ENCODE results near the gene MESP2.

Gene MESP2

DNA sequence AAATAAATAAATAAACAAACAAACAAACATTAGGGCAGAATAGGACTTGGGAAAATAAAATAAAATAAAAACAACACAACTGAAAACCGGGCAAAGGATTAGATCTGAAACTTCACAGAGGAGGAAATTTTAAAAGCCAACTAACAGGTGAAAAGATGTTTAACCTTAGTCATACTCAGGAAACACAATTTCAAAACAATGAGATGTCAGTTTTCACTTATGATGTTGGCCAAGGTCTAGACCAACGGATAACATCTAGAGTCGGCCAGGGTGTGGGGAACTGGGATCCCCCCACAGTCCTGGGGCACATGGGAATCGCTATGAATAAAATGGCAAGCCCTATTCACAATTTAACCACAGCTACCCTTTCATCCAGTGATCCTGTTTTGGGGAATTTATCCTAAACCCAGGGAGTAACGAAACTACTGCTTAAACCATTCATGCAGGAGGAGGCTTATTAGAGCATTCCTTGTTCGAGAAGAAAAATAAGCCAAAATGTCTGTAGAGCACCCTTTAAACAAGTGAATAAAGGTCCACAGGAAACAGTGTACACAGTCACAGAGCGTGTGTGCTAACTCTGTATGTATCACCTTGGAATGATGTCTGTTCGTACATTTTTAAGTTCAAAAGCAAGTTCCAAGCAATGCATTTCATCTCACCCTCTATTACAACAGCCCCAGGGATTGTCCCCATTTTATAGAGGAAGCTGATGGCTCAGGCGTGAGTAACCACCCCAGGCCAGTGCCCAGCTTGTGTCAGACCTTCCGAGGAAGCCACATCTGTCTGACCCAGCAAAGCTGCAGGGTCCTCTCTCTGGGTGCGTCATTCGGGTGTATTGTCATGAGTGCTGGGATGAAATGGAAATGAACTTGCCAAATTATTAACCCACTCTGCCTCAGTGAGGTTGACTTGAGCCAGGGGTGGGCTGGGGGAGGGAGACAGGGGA is 44.8 kb downstream of the MESP2 start:
- DNase-seq, result no peak

DNA sequence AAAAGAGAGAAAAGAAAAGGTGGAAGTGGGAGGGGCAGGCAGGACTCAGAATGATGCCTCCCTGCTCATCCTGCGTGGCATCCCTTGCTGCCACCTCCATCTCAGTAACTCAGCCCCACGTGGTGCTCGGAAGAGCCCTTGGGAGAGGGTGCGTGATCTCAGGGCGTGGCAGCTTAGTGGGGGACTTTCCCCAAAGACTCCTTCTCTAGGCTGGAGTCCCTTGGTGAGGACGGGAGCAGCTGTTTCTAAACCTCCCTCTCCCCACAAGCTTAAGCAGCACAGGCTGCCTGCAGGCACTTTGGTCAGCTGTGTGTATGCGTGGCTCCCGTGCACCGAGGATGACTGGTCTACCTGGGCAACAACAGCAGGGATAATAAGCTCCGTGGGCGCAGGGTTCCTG is 45.9 kb downstream of the MESP2 start:
- DNase-seq, result no peak

DNA sequence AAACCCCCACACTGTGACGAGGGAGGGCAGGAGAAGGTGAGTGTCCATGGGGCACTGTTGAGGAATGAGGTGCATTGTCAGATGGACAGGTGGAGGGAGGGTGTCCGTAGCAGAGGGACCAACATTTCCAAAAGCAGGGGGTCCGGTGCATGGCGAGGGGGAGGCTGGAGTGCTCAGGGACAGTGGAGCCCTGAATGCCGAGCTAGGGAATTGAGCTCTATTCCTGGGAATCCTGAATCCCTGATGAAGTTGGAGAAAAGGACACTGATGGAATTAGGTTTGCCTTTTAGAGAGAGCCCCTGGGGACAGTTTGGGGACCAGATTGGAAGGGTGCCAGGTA is 46.4 kb downstream of the MESP2 start:
- DNase-seq, result no peak

DNA sequence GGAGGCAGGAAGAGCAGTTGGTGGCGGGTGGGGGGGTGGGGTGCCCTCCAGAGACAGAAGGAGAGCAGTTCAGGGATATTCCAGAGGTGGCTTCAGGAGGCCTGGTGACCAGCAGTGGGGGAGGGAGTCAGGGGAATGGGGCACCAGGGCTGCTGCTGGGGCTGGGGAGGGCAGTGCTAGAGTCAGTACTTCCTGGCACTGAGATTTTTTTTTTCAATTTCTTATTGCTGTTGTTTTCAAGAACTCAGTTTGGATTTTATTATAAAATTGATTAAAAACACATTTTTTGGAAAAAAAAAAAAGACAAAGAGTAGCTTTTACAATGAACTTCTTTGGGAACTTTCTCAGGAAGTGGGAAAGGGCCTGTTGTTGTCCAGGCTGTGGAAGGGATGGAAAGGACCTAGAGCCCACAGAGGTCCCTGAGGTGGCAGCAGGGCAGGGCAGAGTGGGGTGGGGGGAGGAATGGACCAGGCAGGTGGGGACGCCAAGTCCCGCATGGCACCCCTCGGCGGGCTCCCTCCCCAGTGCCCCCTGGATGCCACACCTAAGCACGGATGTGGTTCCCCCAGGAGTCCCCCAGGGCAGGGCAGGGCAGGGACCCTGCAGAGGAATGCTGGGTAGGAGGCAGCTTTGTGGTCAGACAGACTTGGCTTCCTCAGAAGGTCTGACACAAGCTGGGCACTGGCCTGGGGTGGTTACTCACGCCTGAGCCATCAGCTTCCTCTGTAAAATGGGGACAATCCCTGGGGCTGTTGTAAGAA is 47.0 kb downstream of the MESP2 start:
- no peak for DNase-seq

DNA sequence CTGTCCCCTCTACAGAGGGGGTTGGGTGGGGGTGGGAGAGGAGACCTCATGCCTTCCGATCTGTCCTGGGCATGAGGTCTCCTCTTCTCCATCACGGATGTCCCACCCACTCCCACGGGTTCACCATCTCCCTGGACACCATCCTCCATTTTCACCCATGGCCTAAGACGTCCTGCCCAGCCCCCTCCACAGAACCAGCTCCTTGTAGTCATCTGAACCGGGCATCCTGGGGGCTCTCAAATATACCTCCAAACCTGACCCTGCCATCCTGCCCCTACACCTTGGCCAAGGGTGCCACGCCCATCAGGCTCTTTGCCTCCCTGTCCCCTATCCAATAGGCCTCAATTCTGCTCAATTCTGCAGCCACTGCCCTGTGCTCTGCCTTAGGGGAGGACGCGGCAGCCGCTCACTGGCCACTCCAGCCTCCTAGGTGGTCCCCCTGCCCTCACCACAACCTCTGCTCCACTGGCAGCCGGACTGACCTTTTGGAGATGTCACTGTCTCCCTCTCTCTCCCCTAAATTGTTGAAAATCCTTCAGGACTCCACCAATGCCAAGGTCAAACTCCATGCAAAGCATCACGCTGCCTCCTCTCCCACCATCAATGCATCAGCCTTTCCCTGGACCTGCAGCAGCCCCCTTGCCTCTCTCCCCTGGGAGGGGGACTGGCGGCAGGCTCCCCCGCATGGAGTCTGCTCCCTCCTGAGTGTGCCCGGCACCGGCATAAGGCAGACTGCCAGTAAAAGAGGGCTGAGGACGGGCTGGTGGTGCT is 47.9 kb downstream of the MESP2 start:
- no peak for DNase-seq

DNA sequence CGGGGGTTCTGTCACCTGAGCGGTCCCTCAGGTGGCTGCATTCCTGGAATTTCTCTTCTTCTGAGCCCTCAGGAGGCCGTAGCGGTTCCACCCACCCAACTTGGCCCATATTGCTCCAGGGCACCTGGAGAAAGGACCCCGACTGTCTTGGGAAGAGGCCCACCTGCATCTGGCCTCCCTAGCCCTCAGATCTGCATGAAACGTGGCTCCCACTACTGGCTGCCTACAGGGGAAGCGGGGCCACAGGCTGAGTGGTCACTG is 48.4 kb downstream of the MESP2 start:
- no peak for DNase-seq

DNA sequence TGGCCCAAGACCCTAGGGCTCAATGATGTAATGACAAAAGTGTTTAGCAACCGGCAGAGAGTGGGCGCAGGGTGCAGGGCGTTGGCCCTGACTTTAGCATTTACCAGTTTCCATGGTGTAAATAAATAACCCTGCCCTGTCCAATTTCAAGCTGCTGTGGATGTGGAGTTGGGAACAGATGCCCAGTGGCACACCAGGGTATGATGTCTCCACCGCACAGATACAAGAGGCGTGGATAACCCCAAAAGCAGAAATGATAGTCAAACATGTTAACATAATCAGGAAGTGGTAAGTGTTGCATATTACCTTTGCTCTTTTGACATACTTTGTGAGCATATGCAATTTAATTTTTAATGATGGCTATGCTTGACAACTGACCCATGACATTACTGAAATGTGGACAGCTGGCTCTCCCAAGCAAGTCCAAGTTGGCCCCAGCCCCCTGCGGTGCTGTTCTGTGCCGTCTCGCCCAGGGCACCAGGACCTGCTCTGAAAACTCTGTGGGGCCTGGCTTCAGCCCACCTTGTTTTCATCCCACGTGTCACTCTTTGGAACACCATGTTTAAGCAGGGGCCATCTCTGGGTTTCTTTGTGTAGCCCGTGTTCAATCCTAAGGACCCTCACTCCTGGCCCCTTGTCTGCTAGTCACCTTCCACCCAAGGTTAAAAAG is 49.3 kb downstream of the MESP2 start:
- no peak for DNase-seq

DNA sequence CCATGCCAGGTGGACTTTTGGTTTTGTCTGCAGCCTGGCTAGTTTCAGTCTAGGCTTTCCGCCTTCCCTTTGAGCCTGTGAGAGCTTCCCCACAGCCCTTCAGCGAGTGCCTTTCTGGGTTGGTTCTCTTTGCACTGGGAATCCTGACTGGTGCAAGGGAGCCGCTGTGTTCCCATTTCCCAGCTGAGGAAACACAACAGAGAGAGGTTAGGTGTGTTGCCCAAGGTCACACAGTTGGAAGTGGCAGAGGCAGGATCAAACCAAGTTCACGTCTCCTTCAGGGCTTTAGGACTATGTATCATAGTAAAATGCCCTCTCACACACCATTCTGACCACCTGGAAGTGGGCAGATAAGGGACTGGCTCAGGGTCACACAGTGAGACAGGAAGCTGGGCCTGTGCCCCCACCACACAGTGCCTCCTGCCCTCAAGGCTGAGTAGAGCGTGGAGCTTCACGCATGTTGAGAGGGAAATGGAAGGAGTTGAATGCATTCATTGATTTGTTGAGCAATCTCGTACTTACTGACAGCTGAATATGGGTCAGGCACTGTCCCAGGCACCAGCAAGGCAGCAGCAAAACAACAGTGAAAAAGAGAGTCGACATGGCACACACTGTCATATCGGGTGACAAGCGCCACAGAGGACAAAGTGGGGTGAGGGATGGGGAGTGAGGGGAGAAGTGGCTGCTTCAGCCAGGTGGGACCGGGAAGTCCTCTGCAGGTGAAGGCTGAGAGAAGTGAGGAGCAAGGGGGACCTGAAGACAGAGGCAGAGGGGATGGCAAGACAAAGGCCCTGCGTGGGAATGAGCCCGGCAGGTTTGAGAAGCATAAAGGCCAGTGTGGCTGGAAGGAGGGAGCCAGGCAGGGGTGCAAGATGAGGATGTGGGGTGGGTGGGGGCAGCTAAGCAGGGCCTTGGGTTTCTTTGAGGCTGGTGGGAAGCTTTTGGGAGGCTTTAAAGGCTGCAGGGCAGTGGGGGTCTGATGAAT is 50.8 kb downstream of the MESP2 start:
- DNase-seq, result no peak

DNA sequence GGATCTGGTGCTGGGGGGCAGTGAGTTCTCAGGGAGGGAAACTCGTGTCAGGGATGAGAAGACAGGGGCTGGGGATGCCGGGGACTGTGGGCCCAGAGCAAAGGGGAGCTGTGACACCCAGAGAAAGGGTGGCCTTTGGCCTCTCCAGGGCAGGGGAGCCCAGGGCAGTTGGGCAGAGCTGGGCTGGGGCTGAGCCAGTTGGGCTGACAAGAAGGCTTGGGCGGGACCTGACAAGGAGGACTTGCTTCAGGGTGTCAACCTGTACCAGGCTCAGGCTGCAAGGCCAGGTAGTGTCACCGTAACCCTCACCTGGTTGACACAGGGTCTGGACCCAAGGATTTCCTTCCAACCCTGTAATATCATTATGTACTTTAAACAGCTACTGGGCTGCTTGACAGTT is 51.7 kb downstream of the MESP2 start:
- no peak for DNase-seq

All from activated CD4-positive, CD25-positive, alpha-beta regulatory T cell (primary cell).